GM19452 (cell line): ENCODE measurements around the gene ZNF639.

Experiments
- ATAC-seq: cut with Tn5 transposase; IDR thresholded peaks from one replicate; pipeline ENCODE4 v1.9.1; 2021; ENCODE audit not compliant: unreplicated experiment

ZNF639 gene

GRCh38 chr3:179309225-179310078 is 13.4 kb upstream of the ZNF639 start:
- peak; percentile 94 for ATAC-seq

- ATAC-seq, result no peak
These were observed 4.0 kb upstream of the ZNF639 start for GRCh38 chr3:179318876-179319275.

GRCh38 chr3:179321668-179322285 is 1.1 kb upstream of the ZNF639 start:
- no peak for ATAC-seq

- peak; percentile 34 for ATAC-seq
These were observed 623 bp downstream of the ZNF639 start for GRCh38 chr3:179323197-179324110.

- peak; percentile 14 for ATAC-seq
These were observed 1.5 kb downstream of the ZNF639 start for GRCh38 chr3:179324270-179324754.

- ATAC-seq, result no peak
These were observed 7.6 kb downstream of the ZNF639 start for GRCh38 chr3:179330438-179330837.

GRCh38 chr3:179332240-179332639 is 9.4 kb downstream of the ZNF639 start:
- ATAC-seq, result no peak

- ATAC-seq, result no peak
These were observed 10.3 kb downstream of the ZNF639 start for GRCh38 chr3:179333084-179333483.

- ATAC-seq, result no peak
These were observed 13.6 kb downstream of the ZNF639 start for GRCh38 chr3:179336345-179336929.

- ATAC-seq, result peak; percentile 89
These were observed 24.7 kb downstream of the ZNF639 start, which contains the start of gene MFN1 for GRCh38 chr3:179347345-179348194. Gene MFN1, plus strand, starts transcription at chr3:179347709. Its CDS starts 1,143 bp downstream, at chr3:179348852.

GRCh38 chr3:179348325-179349013 is 25.6 kb downstream of the ZNF639 start:
- ATAC-seq, result peak; percentile 74

- ATAC-seq, result no peak
These were observed 33.2 kb downstream of the ZNF639 start for GRCh38 chr3:179355996-179356395.

GRCh38 chr3:179363332-179363731 is 40.5 kb downstream of the ZNF639 start:
- no peak for ATAC-seq

GRCh38 chr3:179369621-179370020 is 46.8 kb downstream of the ZNF639 start:
- no peak for ATAC-seq

- no peak for ATAC-seq
These were observed 51.1 kb downstream of the ZNF639 start for GRCh38 chr3:179373938-179374337.

- no peak for ATAC-seq
These were observed 52.5 kb downstream of the ZNF639 start for GRCh38 chr3:179375091-179375999.

- no peak for ATAC-seq
These were observed 53.6 kb downstream of the ZNF639 start for GRCh38 chr3:179376474-179376873.
